SK-N-SH treated with all-trans-retinoic acid at 6 μM for 48 hours (cell line): ENCODE data around the gene SMYD3.
"Not testable (repeated sequence)": the region's sequence is repeated elsewhere in the genome, so short reads cannot be mapped to it uniquely, and the experiment has no call there.

Experiments used
- ESRRG ChIP-seq: fragments of 250-450 bp; sonication (Bioruptor Pico); IDR thresholded peaks from 2 replicates; pipeline ENCODE4 v1.6.1; 2021; ENCODE audit warnings: mild to moderate bottlenecking
- OSR1 ChIP-seq: fragments of 250-450 bp; sonication (Bioruptor Pico); IDR thresholded peaks from 2 replicates; pipeline ENCODE4 v1.8.0; 2022; ENCODE audit warnings: moderate library complexity, mild to moderate bottlenecking, inconsistent platforms
- PATZ1 ChIP-seq: fragments of 250-450 bp; sonication (Bioruptor Pico); IDR thresholded peaks from 2 replicates; pipeline ENCODE4 v1.8.0; 2020; ENCODE audit warnings: mild to moderate bottlenecking, moderate library complexity, borderline replicate concordance
- RARB ChIP-seq: fragments of 250-450 bp; sonication (Bioruptor Pico); IDR thresholded peaks from 2 replicates; pipeline ENCODE4 v1.8.0; 2021; ENCODE audit warnings: mild to moderate bottlenecking, moderate library complexity
- ZFP30 ChIP-seq: fragments of 450-650 bp; formaldehyde crosslinking; IDR thresholded peaks from 2 replicates; pipeline ENCODE4 v1.5.0; 2022; ENCODE audit warnings: mild to moderate bottlenecking, moderate library complexity
- ZNF565 ChIP-seq: fragments of 450-650 bp; formaldehyde crosslinking; conservative IDR thresholded peaks from 2 replicates; pipeline ENCODE4 v1.5.0; 2020; ENCODE audit warnings: low read depth, mild to moderate bottlenecking, moderate library complexity
- ZNF70 ChIP-seq: fragments of 450-650 bp; formaldehyde crosslinking; IDR thresholded peaks from 2 replicates; pipeline ENCODE4 v1.5.0; 2020; ENCODE audit warnings: mild to moderate bottlenecking, moderate library complexity
- TF ChIP-seq, protein P1 (sequence below): fragments of 250-450 bp; sonication (Bioruptor Pico); IDR thresholded peaks from 2 replicates; pipeline ENCODE4 v1.5.1; 2020; ENCODE audit warnings: low read depth, mild to moderate bottlenecking, moderate library complexity

GRCh38 chr1:246024118-246024517, 483.0 kb downstream of the SMYD3 start:
- not testable (repeated sequence) for TF ChIP-seq OSR1 (CRISPR knock-in tag); ZNF70; ZFP30 (CRISPR knock-in tag); RARB (CRISPR knock-in tag); ESRRG (CRISPR knock-in tag); ZNF565; PATZ1
- TF ChIP-seq, protein P1, sequence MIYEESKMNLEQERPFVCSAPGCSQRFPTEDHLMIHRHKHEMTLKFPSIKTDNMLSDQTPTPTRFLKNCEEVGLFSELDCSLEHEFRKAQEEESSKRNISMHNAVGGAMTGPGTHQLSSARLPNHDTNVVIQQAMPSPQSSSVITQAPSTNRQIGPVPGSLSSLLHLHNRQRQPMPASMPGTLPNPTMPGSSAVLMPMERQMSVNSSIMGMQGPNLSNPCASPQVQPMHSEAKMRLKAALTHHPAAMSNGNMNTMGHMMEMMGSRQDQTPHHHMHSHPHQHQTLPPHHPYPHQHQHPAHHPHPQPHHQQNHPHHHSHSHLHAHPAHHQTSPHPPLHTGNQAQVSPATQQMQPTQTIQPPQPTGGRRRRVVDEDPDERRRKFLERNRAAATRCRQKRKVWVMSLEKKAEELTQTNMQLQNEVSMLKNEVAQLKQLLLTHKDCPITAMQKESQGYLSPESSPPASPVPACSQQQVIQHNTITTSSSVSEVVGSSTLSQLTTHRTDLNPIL: not testable (repeated sequence)
